Measurements from ENCODE around the gene C2orf74. TPM values are rescaled to one million over a fixed set of nuclear protein-coding genes. Genes with fewer than 3 reads are reported as not detected.

C2orf74 gene
- total RNA-seq (10 to 100 TPM in 2 of 5 donors, 1 to 10 TPM in 1, not detected in 2; 1.8 to 46.9 (median 35.2) TPM), polyA plus RNA-seq (10 to 100 TPM; 15.8 to 26.6 (median 20.7) TPM)
- long read RNA-seq, donor 1, partial matches to known transcripts: 0 of 2 reads
- long read RNA-seq, donor 1, other reads (novel, unspliced or antisense): 0 of 2 reads
- long read RNA-seq, donor 2, partial matches to known transcripts: 0 of 2 reads
- long read RNA-seq, donor 2, other reads (novel, unspliced or antisense): 0 of 2 reads
- long read RNA-seq, donor 3, partial matches to known transcripts: 0 of 1 reads
- long read RNA-seq, donor 3, other reads (novel, unspliced or antisense): 0 of 1 reads
- long read RNA-seq, donor 4: 0 reads
- long read RNA-seq, donor 5, partial matches to known transcripts: 0 of 4 reads
- long read RNA-seq, donor 5, other reads (novel, unspliced or antisense): 0 of 4 reads
- long read RNA-seq, donor 6: 0 reads
- long read RNA-seq, donor 7, partial matches to known transcripts: 0 of 1 reads
- long read RNA-seq, donor 7, other reads (novel, unspliced or antisense): 0 of 1 reads
- long read RNA-seq, donor 8, partial matches to known transcripts: 0 of 2 reads
- long read RNA-seq, donor 8, other reads (novel, unspliced or antisense): 0 of 2 reads
- long read RNA-seq, donor 9, partial matches to known transcripts: 5 of 5 reads
- long read RNA-seq, donor 9, other reads (novel, unspliced or antisense): 0 of 5 reads
- long read RNA-seq, donor 10, partial matches to known transcripts: 0 of 4 reads
- long read RNA-seq, donor 10, other reads (novel, unspliced or antisense): 0 of 4 reads

- Histone ChIP-seq H3K4me1 (no peaks in the 10 kb centered on the region), H3K9me3 (no peaks in the 10 kb centered on the region), H3K36me3 (peaks cover 20 to 88% (median 71%) of the 10 kb centered on the region in 4 donors), H3K27ac (no peak within 1 kb of the TSS), H3K27me3 (no peaks in the 10 kb centered on the region), H3K4me3 (no peak within 1 kb of the TSS)
- TF ChIP-seq EP300 (IDR thresholded peaks at IDR 0.05): no peak
- no peak for TF ChIP-seq CTCF (IDR thresholded peaks at IDR 0.05)
- TF ChIP-seq POLR2AphosphoS5 (IDR thresholded peaks at IDR 0.05): no peak
- TF ChIP-seq POLR2A (IDR thresholded peaks at IDR 0.05): no peak
- WGBS, 5 donors: 89 to 93% (median 92%) methylated on average over 5 of the region's 5 CpGs
- intact Hi-C loops (cut with DNase I; ENCODE audit: low total_unique reads): no loop called here
- no peak for DNase-seq
Observed at GRCh38 chr2:61161888-61162287, at the start of gene C2orf74. Gene C2orf74 (plus strand): TSS chr2:61162188. CDS start chr2:61162515, 327 bp downstream.

- no peak overlapping the region for H3K27ac ChIP-seq
- H3K9me3 ChIP-seq: no peaks in the 10 kb centered on the region
- DNase-seq: no peak
- intact Hi-C loops (cut with DNase I; ENCODE audit: low total_unique reads): no loop called here
- no peak for TF ChIP-seq POLR2A (IDR thresholded peaks at IDR 0.05)
- no peak for TF ChIP-seq POLR2AphosphoS5 (IDR thresholded peaks at IDR 0.05)
- no peak for TF ChIP-seq EP300 (IDR thresholded peaks at IDR 0.05)
- no peak for TF ChIP-seq CTCF (IDR thresholded peaks at IDR 0.05)
- no peaks in the 10 kb centered on the region for H3K27me3 ChIP-seq
- H3K36me3 ChIP-seq: peaks cover 4 to 78% (median 60%) of the 10 kb centered on the region in 4 donors
- 92 to 94% (median 93%) methylated on average over 6 of the region's 6 CpGs for WGBS, 5 donors
- no peak overlapping the region for H3K4me3 ChIP-seq
- no peaks in the 10 kb centered on the region for H3K4me1 ChIP-seq
Observed at GRCh38 chr2:61114147-61114546, 47.8 kb upstream of the C2orf74 start.

- H3K4me1 ChIP-seq: no peaks in the 10 kb centered on the region
- H3K36me3 ChIP-seq: peaks cover 4 to 75% (median 64%) of the 10 kb centered on the region in 4 donors
- DNase-seq: no peak
- WGBS, 5 donors: 95 to 98% (median 96%) methylated on average over 2 of the region's 2 CpGs
- no peaks in the 10 kb centered on the region for H3K27me3 ChIP-seq
- no peaks in the 10 kb centered on the region for H3K9me3 ChIP-seq
- no peak overlapping the region for H3K4me3 ChIP-seq
- intact Hi-C loops (cut with DNase I; ENCODE audit: low total_unique reads): no loop called here
- TF ChIP-seq POLR2A (IDR thresholded peaks at IDR 0.05): no peak
- no peak for TF ChIP-seq EP300 (IDR thresholded peaks at IDR 0.05)
- no peak for TF ChIP-seq POLR2AphosphoS5 (IDR thresholded peaks at IDR 0.05)
- no peak for TF ChIP-seq CTCF (IDR thresholded peaks at IDR 0.05)
- no peak overlapping the region for H3K27ac ChIP-seq
Observed at GRCh38 chr2:61116302-61116701, 45.7 kb upstream of the C2orf74 start.

- H3K9me3 ChIP-seq: no peaks in the 10 kb centered on the region
- H3K4me3 ChIP-seq: no peak overlapping the region
- no peak for DNase-seq
- intact Hi-C loops (cut with DNase I; ENCODE audit: low total_unique reads): no loop called here
- WGBS, 5 donors: 88 to 100% (median 95%) methylated on average over 1 of the region's 1 CpG
- no peaks in the 10 kb centered on the region for H3K27me3 ChIP-seq
- H3K4me1 ChIP-seq: no peaks in the 10 kb centered on the region
- TF ChIP-seq POLR2AphosphoS5 (IDR thresholded peaks at IDR 0.05) (no peak), EP300 (IDR thresholded peaks at IDR 0.05) (no peak), CTCF (IDR thresholded peaks at IDR 0.05) (no peak), POLR2A (IDR thresholded peaks at IDR 0.05) (no peak)
- H3K27ac ChIP-seq: no peak overlapping the region
- peaks cover 4 to 69% (median 60%) of the 10 kb centered on the region in 4 donors for H3K36me3 ChIP-seq
Observed at GRCh38 chr2:61117534-61117933, 44.5 kb upstream of the C2orf74 start.

Data from stomach (tissue), 19 donors.